ENCODE data around the gene PCDHA11.
"Not testable (repeated sequence)": the region's sequence is repeated elsewhere in the genome, so short reads cannot be mapped to it uniquely, and the experiment has no call there.

The PCDHA11 gene, protein sequence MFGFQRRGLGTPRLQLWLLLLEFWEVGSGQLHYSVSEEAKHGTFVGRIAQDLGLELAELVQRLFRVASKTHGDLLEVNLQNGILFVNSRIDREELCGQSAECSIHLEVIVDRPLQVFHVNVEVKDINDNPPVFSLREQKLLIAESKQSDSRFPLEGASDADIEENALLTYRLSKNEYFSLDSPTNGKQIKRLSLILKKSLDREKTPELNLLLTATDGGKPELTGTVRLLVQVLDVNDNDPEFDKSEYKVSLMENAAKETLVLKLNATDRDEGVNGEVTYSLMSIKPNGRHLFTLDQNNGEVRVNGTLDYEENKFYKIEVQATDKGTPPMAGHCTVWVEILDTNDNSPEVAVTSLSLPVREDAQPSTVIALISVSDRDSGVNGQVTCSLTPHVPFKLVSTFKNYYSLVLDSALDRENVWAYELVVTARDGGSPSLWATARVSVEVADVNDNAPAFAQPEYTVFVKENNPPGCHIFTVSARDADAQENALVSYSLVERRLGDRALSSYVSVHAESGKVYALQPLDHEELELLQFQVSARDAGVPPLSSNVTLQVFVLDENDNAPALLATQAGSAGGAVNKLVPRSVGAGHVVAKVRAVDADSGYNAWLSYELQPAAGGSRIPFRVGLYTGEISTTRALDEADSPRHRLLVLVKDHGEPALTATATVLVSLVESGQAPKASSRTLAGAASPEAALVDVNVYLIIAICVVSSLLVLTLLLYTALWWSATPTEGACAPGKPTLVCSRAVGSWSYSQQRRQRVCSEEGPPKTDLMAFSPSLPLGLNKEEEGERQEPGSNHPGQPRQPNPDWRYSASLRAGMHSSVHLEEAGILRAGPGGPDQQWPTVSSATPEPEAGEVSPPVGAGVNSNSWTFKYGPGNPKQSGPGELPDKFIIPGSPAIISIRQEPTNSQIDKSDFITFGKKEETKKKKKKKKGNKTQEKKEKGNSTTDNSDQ

DNA sequence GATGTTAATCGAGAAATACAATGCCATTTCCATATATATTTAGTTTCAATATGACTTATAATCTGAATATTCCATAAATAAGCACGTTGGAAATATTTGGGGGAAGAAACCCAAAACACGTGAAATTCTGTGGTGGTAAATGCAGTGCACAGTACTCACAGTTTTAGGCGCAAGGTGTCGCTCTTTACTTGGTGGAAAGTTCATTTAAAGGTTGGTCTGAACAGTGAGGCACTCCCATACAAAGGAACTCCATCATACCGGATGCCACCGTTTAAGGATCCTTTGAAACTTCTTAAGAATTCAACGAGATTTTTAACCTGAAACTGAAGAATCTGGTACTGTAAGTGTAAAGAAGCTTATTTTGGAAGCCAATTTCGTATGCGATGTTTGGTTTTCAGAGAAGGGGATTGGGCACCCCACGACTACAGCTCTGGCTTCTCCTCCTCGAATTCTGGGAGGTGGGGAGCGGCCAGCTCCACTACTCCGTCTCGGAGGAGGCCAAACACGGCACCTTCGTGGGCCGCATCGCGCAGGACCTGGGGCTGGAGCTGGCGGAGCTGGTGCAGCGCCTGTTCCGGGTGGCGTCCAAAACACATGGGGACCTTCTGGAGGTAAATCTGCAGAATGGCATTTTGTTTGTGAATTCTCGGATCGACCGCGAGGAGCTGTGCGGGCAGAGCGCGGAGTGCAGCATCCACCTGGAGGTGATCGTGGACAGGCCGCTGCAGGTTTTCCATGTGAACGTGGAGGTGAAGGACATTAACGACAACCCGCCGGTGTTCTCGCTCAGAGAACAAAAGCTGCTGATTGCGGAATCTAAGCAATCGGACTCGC, at the start of gene PCDHA11:
Gene PCDHA11, plus strand, starts transcription at position 237 of the 834 bp plus-strand sequence. Its CDS starts 147 bp downstream, at position 384.
- TF ChIP-seq, protein P1, sequence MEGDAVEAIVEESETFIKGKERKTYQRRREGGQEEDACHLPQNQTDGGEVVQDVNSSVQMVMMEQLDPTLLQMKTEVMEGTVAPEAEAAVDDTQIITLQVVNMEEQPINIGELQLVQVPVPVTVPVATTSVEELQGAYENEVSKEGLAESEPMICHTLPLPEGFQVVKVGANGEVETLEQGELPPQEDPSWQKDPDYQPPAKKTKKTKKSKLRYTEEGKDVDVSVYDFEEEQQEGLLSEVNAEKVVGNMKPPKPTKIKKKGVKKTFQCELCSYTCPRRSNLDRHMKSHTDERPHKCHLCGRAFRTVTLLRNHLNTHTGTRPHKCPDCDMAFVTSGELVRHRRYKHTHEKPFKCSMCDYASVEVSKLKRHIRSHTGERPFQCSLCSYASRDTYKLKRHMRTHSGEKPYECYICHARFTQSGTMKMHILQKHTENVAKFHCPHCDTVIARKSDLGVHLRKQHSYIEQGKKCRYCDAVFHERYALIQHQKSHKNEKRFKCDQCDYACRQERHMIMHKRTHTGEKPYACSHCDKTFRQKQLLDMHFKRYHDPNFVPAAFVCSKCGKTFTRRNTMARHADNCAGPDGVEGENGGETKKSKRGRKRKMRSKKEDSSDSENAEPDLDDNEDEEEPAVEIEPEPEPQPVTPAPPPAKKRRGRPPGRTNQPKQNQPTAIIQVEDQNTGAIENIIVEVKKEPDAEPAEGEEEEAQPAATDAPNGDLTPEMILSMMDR (conservative IDR thresholded peaks at IDR 0.05) = peak; percentile 67

DNA sequence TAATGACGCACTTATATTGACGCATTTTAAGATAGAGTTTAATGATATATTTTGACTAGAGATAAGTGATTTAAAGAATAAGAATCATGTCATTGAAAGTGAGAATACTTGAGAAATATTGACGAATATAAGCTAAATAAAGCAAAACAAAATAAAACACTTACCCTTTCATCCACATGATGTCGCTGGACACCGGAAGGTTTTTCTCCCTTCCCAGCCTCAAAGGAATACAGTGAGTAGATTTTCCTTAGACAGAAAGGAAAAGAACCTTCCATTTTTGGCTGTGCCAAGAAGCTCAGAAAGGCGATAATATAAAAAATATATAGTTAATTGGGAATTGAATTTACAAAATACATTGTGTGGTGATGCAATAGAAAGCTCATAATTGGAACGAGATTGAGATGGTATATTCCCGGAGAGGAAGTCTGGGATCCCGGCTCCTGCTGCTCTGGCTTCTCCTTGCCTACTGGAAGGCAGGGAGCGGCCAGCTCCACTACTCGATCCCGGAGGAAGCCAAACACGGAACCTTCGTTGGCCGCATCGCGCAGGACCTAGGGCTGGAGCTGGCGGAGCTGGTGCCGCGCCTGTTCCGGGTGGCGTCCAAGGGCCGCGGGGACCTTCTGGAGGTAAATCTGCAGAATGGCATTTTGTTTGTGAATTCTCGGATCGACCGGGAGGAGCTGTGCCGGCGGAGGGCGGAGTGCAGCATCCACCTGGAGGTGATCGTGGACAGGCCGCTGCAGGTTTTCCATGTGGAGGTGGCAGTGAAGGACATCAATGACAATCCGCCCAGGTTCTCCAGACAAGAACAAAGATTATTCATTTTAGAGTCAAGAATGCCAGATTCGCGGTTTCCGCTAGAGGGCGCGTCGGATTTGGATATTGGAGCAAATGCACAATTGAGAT, 47.1 kb upstream of the PCDHA11 start, which contains the start of gene PCDHA5:
Gene PCDHA5, plus strand, starts transcription at position 239 of the 906 bp plus-strand sequence.
- TF ChIP-seq, protein P1 (conservative IDR thresholded peaks at IDR 0.05) = peak; percentile 72
- H3K27ac ChIP-seq = no peak within 1 kb of the TSS

More for the DNA sequence above, at the start of gene PCDHA11:
- H3K27ac ChIP-seq = peak within 1 kb of the TSS; percentile 58

DNA sequence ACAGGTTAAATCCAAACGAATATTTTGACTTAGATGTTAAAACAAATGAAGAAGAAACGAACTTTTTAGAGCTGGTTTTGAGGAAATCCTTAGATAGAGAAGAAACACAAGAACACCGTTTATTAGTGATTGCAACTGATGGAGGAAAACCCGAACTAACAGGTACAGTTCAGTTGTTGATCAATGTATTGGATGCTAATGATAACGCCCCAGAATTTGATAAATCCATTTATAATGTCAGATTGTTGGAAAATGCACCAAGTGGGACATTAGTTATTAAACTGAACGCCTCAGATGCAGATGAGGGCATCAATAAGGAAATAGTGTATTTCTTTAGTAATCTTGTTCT, 46.5 kb upstream of the PCDHA11 start:
- TF ChIP-seq, protein P1 (conservative IDR thresholded peaks at IDR 0.05) = peak; percentile 24; the same call in 1 of the 2 replicates
- H3K27ac ChIP-seq = no peak overlapping the region

DNA sequence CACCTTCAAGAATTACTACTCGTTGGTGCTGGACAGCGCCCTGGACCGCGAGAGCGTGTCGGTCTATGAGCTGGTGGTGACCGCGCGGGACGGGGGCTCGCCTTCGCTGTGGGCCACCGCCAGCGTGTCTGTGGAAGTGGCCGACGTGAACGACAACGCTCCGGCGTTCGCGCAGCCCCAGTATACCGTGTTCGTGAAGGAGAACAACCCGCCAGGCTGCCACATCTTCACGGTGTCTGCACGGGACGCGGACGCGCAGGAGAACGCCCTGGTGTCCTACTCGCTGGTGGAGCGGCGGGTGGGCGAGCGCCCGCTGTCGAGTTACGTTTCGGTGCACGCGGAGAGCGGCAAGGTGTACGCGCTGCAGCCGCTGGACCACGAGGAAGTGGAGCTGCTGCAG, 45.8 kb upstream of the PCDHA11 start:
- H3K27ac ChIP-seq = not testable (repeated sequence)

DNA sequence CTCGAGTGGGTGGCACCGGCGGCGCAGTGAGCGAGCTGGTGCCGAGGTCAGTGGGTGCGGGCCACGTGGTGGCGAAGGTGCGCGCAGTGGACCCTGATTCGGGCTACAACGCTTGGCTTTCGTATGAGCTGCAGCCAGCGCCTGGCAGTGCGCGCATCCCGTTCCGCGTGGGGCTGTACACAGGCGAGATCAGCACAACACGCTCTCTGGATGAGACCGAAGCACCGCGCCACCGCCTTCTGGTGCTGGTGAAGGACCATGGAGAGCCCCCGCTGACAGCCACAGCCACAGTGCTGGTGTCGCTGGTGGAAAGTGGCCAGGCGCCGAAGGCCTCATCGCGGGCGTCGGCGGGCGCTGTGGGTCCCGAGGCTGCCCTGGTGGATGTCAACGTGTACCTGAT, 45.3 kb upstream of the PCDHA11 start:
- H3K27ac ChIP-seq = no peak overlapping the region
- TF ChIP-seq, protein P1 (conservative IDR thresholded peaks at IDR 0.05) = no peak

DNA sequence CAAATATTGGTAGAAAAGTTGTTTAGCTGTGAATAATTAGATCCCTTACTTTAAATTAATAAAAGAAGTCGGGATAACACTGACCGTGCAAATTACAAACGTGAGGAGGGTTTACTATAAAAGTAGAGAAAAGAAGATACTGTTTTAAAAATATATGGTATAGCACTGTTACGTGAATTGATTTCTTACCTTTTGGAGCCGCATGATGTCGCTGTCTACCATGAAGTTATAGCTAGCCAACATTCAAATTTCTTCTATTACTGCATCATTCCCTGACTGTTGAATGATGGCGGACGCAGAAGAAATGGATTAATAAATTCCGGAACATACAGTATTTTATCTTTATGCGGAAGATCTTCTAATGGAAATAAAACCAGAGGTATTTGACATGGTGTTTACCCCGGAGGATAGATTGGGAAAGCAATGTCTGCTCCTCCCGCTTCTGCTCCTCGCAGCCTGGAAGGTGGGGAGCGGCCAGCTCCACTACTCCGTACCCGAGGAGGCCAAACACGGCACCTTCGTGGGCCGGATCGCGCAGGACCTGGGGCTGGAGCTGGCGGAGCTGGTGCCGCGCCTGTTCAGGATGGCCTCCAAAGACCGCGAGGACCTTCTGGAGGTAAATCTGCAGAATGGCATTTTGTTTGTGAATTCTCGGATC, 40.9 kb upstream of the PCDHA11 start, which contains the start of gene PCDHA6:
Gene PCDHA6, plus strand, starts transcription at position 257 of the 658 bp plus-strand sequence. Its CDS starts 132 bp downstream, at position 389.
- TF ChIP-seq, protein P1 (conservative IDR thresholded peaks at IDR 0.05) = peak; percentile 17; the same call in 1 of the 2 replicates
- H3K27ac ChIP-seq = no peak within 1 kb of the TSS
